ENCODE measurements around the gene RBMXL3. TPM values are rescaled to one million over a fixed set of nuclear protein-coding genes. Genes with fewer than 3 reads are reported as not detected.

Gene RBMXL3
- total RNA-seq, 1 experiment from 2014 or later = not detected

DNA sequence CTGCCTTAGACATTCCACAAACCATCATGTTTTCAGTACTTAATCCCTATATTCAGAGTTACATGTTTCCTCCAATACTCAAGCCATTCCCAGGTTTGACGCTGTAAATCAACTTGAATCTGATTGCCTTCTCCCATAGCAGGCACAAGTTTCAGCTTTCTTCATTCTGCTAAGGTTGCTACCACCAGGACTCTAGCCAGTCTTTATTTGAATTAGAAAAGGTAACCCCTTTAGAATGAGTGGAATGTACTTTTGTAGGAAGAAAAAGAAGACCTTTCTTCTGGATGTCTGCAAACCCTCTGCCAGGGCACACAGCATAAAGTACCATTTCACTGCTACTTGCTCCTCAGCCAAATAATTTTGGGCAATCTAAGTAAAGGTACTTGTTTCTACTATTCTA, 10.7 kb upstream of the RBMXL3 start:
- Histone ChIP-seq H3K27me3 (ENCODE audit: insufficient read depth, low read depth) (no peaks in the 10 kb centered on the region), H3K9me3 (ENCODE audit: insufficient read depth, low read depth) (no peaks in the 10 kb centered on the region), H4K20me1 (ENCODE audit: insufficient read depth) (no peaks in the 10 kb centered on the region), H3K79me2 (ENCODE audit: low read depth) (no peaks in the 10 kb centered on the region), H3K27ac (no peak overlapping the region), H3F3A (ENCODE audit: insufficient read depth, low read depth) (no peaks in the 10 kb centered on the region), H2AFZ (no peak overlapping the region), H3K4me3 (no peak overlapping the region), H3K4me2 (no peak overlapping the region), H3K9me2 (ENCODE audit: insufficient read depth) (no peaks in the 10 kb centered on the region), H3K36me3 (ENCODE audit: low read depth) (no peaks in the 10 kb centered on the region), H3K4me1 (replicated peaks; ENCODE audit: insufficient read depth) (no peaks in the 10 kb centered on the region)
- intact Hi-C loops (cut with micrococcal nuclease; ENCODE audit: unreplicated experiment) = no loop called here
- DNase-seq = no peak
- POLR2A ChIA-PET (ENCODE audit: unreplicated experiment) = no interaction called here
- BruUV-seq (replicated peaks) = no TSS peak
- CTCF ChIA-PET = no interaction called here
- TF ChIP-seq EZH2 (IDR thresholded peaks at IDR 0.05; ENCODE audit: low read depth) = no peak
- TF ChIP-seq, protein P1, sequence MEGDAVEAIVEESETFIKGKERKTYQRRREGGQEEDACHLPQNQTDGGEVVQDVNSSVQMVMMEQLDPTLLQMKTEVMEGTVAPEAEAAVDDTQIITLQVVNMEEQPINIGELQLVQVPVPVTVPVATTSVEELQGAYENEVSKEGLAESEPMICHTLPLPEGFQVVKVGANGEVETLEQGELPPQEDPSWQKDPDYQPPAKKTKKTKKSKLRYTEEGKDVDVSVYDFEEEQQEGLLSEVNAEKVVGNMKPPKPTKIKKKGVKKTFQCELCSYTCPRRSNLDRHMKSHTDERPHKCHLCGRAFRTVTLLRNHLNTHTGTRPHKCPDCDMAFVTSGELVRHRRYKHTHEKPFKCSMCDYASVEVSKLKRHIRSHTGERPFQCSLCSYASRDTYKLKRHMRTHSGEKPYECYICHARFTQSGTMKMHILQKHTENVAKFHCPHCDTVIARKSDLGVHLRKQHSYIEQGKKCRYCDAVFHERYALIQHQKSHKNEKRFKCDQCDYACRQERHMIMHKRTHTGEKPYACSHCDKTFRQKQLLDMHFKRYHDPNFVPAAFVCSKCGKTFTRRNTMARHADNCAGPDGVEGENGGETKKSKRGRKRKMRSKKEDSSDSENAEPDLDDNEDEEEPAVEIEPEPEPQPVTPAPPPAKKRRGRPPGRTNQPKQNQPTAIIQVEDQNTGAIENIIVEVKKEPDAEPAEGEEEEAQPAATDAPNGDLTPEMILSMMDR (conservative IDR thresholded peaks at IDR 0.05) = no peak

DNA sequence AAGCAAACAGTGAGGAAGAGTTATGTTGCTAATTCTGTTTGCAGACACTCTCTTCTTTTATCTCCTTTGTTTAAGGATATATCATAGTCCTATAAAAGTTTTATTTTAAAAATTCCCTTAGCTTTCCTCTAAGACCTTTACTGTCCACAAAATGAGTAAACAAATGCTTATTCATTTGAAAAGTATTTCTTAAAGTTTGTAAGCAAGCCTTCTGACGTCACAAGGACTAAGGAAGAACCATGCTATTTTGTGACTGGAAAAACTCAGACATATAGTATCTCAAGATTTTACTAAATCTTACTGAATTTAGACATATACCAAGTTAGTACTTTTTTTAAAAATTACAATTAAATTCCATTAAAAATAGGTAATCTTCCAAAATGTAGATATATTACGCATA, 5.2 kb upstream of the RBMXL3 start:
- Histone ChIP-seq H3K27me3 (ENCODE audit: insufficient read depth, low read depth) (no peaks in the 10 kb centered on the region), H3F3A (ENCODE audit: insufficient read depth, low read depth) (no peaks in the 10 kb centered on the region), H3K4me3 (no peak overlapping the region), H3K9me3 (ENCODE audit: insufficient read depth, low read depth) (no peaks in the 10 kb centered on the region), H4K20me1 (ENCODE audit: insufficient read depth) (no peaks in the 10 kb centered on the region), H3K79me2 (ENCODE audit: low read depth) (no peaks in the 10 kb centered on the region), H3K4me2 (no peak overlapping the region), H3K36me3 (ENCODE audit: low read depth) (no peaks in the 10 kb centered on the region), H3K4me1 (replicated peaks; ENCODE audit: insufficient read depth) (no peaks in the 10 kb centered on the region), H3K27ac (no peak overlapping the region), H3K9me2 (ENCODE audit: insufficient read depth) (no peaks in the 10 kb centered on the region), H2AFZ (no peak overlapping the region)
- DNase-seq = no peak
- ChIA-PET POLR2A (ENCODE audit: unreplicated experiment) (no interaction called here), CTCF (no interaction called here)
- TF ChIP-seq, protein P1 (conservative IDR thresholded peaks at IDR 0.05) = no peak
- TF ChIP-seq EZH2 (IDR thresholded peaks at IDR 0.05; ENCODE audit: low read depth) = no peak
- intact Hi-C loops (cut with micrococcal nuclease; ENCODE audit: unreplicated experiment) = no loop called here
- BruUV-seq (replicated peaks) = no TSS peak

DNA sequence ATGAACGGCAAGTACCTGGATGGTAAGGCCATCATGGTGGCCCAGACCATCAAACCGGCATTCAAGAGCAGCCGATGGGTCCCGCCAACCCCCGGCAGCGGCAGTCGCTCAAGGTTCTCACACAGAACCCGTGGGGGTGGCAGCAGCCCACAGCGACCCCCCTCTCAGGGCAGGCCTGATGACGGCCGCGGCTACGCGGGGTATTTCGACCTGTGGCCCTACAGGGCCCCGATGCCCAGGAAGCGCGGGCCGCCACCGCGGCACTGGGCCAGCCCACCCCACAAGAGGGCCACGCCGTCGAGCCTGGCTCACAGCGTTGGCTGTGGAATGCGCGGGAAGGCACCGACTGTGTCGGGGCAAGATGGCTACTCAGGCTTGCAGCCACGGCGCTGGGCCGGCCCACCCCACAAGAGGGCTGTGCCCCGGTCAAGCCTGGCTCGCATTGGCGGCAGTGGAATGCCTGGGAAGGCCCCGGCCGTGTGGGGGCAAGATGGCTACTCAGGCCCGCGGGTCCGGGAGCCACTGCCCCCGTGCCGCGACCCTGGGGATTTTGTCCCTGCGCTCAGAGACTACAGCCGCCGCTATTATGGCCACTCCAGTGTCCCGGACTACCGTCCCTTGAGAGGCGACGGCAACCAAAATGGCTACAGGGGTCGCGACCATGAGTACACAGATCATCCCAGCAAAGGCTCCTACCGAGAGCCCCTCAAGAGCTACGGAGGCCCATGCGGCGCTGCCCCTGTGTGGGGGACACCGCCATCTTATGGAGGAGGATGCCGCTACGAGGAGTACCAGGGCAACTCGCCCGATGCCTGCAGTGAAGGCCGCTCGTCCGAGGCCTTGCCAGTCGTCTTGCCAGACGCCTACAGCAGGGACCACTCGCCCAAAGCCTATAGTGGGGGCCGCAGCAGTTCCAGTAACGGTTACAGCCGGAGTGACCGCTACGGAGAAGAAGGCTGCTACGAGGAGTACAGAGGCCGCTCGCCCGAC, 731 bp downstream of the RBMXL3 start:
- H4K20me1 ChIP-seq (ENCODE audit: insufficient read depth) = no peaks in the 10 kb centered on the region
- ChIA-PET CTCF (no interaction called here), POLR2A (ENCODE audit: unreplicated experiment) (no interaction called here)
- no peaks in the 10 kb centered on the region for H3K36me3 ChIP-seq (ENCODE audit: low read depth)
- no peaks in the 10 kb centered on the region for H3K4me1 ChIP-seq (replicated peaks; ENCODE audit: insufficient read depth)
- TF ChIP-seq EZH2 (IDR thresholded peaks at IDR 0.05; ENCODE audit: low read depth) = no peak
- TF ChIP-seq, protein P1 (conservative IDR thresholded peaks at IDR 0.05) = no peak
- no peaks in the 10 kb centered on the region for H3K9me3 ChIP-seq (ENCODE audit: insufficient read depth, low read depth)
- no TSS peak for BruUV-seq (replicated peaks)
- H3F3A ChIP-seq (ENCODE audit: insufficient read depth, low read depth) = no peaks in the 10 kb centered on the region
- no peak for DNase-seq
- no peak overlapping the region for H3K27ac ChIP-seq
- no peaks in the 10 kb centered on the region for H3K27me3 ChIP-seq (ENCODE audit: insufficient read depth, low read depth)
- H3K79me2 ChIP-seq (ENCODE audit: low read depth) = no peaks in the 10 kb centered on the region
- no peaks in the 10 kb centered on the region for H3K9me2 ChIP-seq (ENCODE audit: insufficient read depth)
- no peak overlapping the region for H3K4me3 ChIP-seq
- H3K4me2 ChIP-seq = no peak overlapping the region
- intact Hi-C loops (cut with micrococcal nuclease; ENCODE audit: unreplicated experiment) = no loop called here
- no peak overlapping the region for H2AFZ ChIP-seq
